SK-N-SH (cell line): Measurements from ENCODE around the gene KBTBD8. TPM values are rescaled to one million over a fixed set of nuclear protein-coding genes. Genes with fewer than 3 reads are reported as not detected.

ENCODE experiments used
- CTCF ChIA-PET: fragments of 300-600, 350-600 bp; formaldehyde crosslinking; extraction: SDS; loops from one replicate; lab custom pipeline; 2021; lab: Yijun Ruan, JAX
- POLR2A ChIA-PET: fragments of 350-600 bp; sonication (Branson Sonifier 250); formaldehyde crosslinking; extraction: SDS; loops from one replicate; lab custom pipeline; 2020; ENCODE audit warnings: antibody characterized with exemption, inconsistent platforms; lab: Yijun Ruan, JAX
- DNase-seq: peaks from one replicate; pipeline ENCODE4 v3.0.0; 2012
- H2AFZ ChIP-seq: fragments of 200-600 bp; sonication (generic); 2 replicates; pipeline ENCODE4 v1.8.1; 2016; ENCODE audit warnings: antibody characterized with exemption, mild to moderate bottlenecking, low read depth
- H3F3A ChIP-seq: fragments of 200-600 bp; sonication (generic); replicated peaks from 2 replicates; pipeline ENCODE3; 2016; ENCODE audit warnings: antibody characterized with exemption, mild to moderate bottlenecking; ENCODE audit not compliant: insufficient read depth
- H3K27ac ChIP-seq, 2 experiments: fragments of 200-500 bp in 1 of 2; fragments of 200-600 bp in 1 of 2; sonication (Bioruptor generic) in 1 of 2; sonication (generic), shearing (Covaris generic) in 1 of 2; 2 replicates each; pipeline versions ENCODE4 v1.5.1 to v1.6.1; 2014 to 2016; ENCODE audit warnings: low read depth in 2 of 2, inconsistent platforms in 1 of 2, low read length in 1 of 2, mild to moderate bottlenecking in 1 of 2, mixed read lengths in 1 of 2
- H3K27me3 ChIP-seq: fragments of 200-600 bp; sonication (generic), shearing (Covaris generic); 2 replicates; pipeline ENCODE4 v1.6.1; 2016; ENCODE audit warnings: mixed run types; ENCODE audit not compliant: insufficient read depth
- H3K36me3 ChIP-seq, 2 experiments: fragments of 200-500 bp in 1 of 2; fragments of 200-600 bp in 1 of 2; sonication (Bioruptor generic) in 1 of 2; sonication (generic) in 1 of 2; replicated peaks in 1 of 2; 2 replicates each; pipeline versions ENCODE3 to v1.5.1; 2014 to 2016; ENCODE audit warnings: low read length in 1 of 2, mild to moderate bottlenecking in 1 of 2; ENCODE audit not compliant: insufficient read depth in 2 of 2, control insufficient read depth in 1 of 2
- H3K4me1 ChIP-seq, 2 experiments: fragments of 200-500 bp in 1 of 2; fragments of 200-600 bp in 1 of 2; sonication (Bioruptor generic) in 1 of 2; sonication (generic), shearing (Covaris generic) in 1 of 2; 2 replicates each; pipeline versions ENCODE4 v1.5.1 to v1.6.1; 2014 to 2016; ENCODE audit warnings: low read depth in 1 of 2, low read length in 1 of 2, mixed run types in 1 of 2; ENCODE audit not compliant: insufficient read depth in 2 of 2, control insufficient read depth in 1 of 2
- H3K4me2 ChIP-seq: fragments of 200-600 bp; sonication (generic), shearing (Covaris generic); 2 replicates; pipeline ENCODE4 v1.6.1; 2017; ENCODE audit warnings: mixed run types
- H3K4me3 ChIP-seq, 2 experiments: fragments of 200-500 bp in 1 of 2; fragments of 200-600 bp in 1 of 2; sonication (Bioruptor generic) in 1 of 2; sonication (generic), shearing (Covaris generic) in 1 of 2; 2 replicates each; pipeline versions ENCODE4 v1.5.1 to v1.8.1; 2014 to 2016; ENCODE audit warnings: low read depth in 2 of 2, inconsistent platforms in 1 of 2, low read length in 1 of 2, mild to moderate bottlenecking in 1 of 2, mixed read lengths in 1 of 2, moderate library complexity in 1 of 2
- H3K79me2 ChIP-seq: fragments of 200-600 bp; sonication (generic); 2 replicates; pipeline ENCODE4 v1.8.1; 2017; ENCODE audit warnings: mild to moderate bottlenecking; ENCODE audit not compliant: insufficient read depth
- H3K9ac ChIP-seq: fragments of 200-600 bp; sonication (generic); 2 replicates; pipeline ENCODE4 v1.6.1; 2017; ENCODE audit warnings: mixed run types
- H3K9me2 ChIP-seq: fragments of 200-600 bp; sonication (generic); 2 replicates; pipeline ENCODE4 v1.6.1; 2017; ENCODE audit warnings: mixed run types
- H3K9me3 ChIP-seq: fragments of 200-600 bp; sonication (generic); 2 replicates; pipeline ENCODE4 v1.6.1; 2017; ENCODE audit warnings: mixed run types, mild to moderate bottlenecking, moderate library complexity
- H4K20me1 ChIP-seq: fragments of 200-600 bp; sonication (generic); 2 replicates; pipeline ENCODE4 v1.6.1; 2017; ENCODE audit warnings: mild to moderate bottlenecking, mixed run types; ENCODE audit not compliant: insufficient read depth
- CHD2 ChIP-seq: fragments of 150-350 bp; IDR thresholded peaks from 2 replicates; pipeline ENCODE4 v1.6.1; 2018; ENCODE audit warnings: low read length; ENCODE audit not compliant: partially characterized antibody
- FOSL2 ChIP-seq: IDR thresholded peaks from 2 replicates; pipeline ENCODE4 v1.4.0; 2012; ENCODE audit warnings: low read depth, mild to moderate bottlenecking, moderate library complexity, borderline replicate concordance
- GABPA ChIP-seq: IDR thresholded peaks from 2 replicates; pipeline ENCODE4 v1.4.0; 2012; ENCODE audit warnings: low read depth, mild to moderate bottlenecking
- GATA2 ChIP-seq: sonication (generic); formaldehyde crosslinking; IDR thresholded peaks from 2 replicates; pipeline ENCODE4 v1.5.0; 2020; ENCODE audit warnings: mild to moderate bottlenecking, missing genetic modification reagents
- MAX ChIP-seq: IDR thresholded peaks from 2 replicates; pipeline ENCODE4 v1.4.0; 2012; ENCODE audit warnings: low read depth
- MXI1 ChIP-seq: IDR thresholded peaks from 2 replicates; pipeline ENCODE4 v1.6.1; 2012; ENCODE audit warnings: mild to moderate bottlenecking, low read depth, low read length, improper control_type of control experiment
- NRF1 ChIP-seq: IDR thresholded peaks from 2 replicates; pipeline ENCODE4 v1.6.1; 2012; ENCODE audit warnings: low read depth, mild to moderate bottlenecking, low read length
- SIN3A ChIP-seq: IDR thresholded peaks from 2 replicates; pipeline ENCODE4 v1.6.1; 2012; ENCODE audit warnings: low read depth, mild to moderate bottlenecking, low read length, moderate library complexity, borderline replicate concordance
- TAF1 ChIP-seq: IDR thresholded peaks from 2 replicates; pipeline ENCODE4 v1.6.1; 2012; ENCODE audit warnings: low read depth, mild to moderate bottlenecking, low read length, moderate library complexity, borderline replicate concordance
- TCF12 ChIP-seq: IDR thresholded peaks from 2 replicates; pipeline ENCODE4 v1.4.0; 2012
- YY1 ChIP-seq: IDR thresholded peaks from 2 replicates; pipeline ENCODE4 v1.4.0; 2012; ENCODE audit warnings: low read depth, mild to moderate bottlenecking
- WGBS: methylation state at CpG from one replicate; pipeline ENCODE4 v1.1.6; 2017; ENCODE audit warnings: low lambda C conversion rate; 5-methylcytosine and 5-hydroxymethylcytosine counted together
- polyA plus RNA-seq, 3 experiments: library from polyadenylated mRNA; depleted of rRNA; stranded (reverse); fragments of >200 nt; gene quantifications; 2 replicates each; pipeline ENCODE4 v1.2.3, GENCODE V29; 2012
- TF ChIP-seq, protein P1 (sequence below): IDR thresholded peaks from 2 replicates; pipeline ENCODE4 v1.4.0; 2012; ENCODE audit warnings: low read depth, borderline replicate concordance
- TF ChIP-seq, protein P2 (sequence below): IDR thresholded peaks from 2 replicates; pipeline ENCODE4; 2012

KBTBD8 gene
- polyA plus RNA-seq, 1 of the 3 experiments (the other 2 are of a cell fraction), result 0.36 TPM

GRCh38 chr3:66986406-66986805 lies 11.7 kb upstream of the KBTBD8 start:
- WGBS, result 66% methylated on average over 5 of the region's 5 CpGs

GRCh38 chr3:66989241-66989640 lies 8.9 kb upstream of the KBTBD8 start:
- Histone ChIP-seq H3K79me2 (no peaks in the 10 kb centered on the region), H2AFZ (no peak overlapping the region), H3K4me1 (no peaks in the 10 kb centered on the region), H3K4me3 (no peak overlapping the region), H3K4me2 (no peak overlapping the region), H3K9ac (no peak overlapping the region), H3K36me3 (no peaks in the 10 kb centered on the region), H3F3A (no peaks in the 10 kb centered on the region), H3K27ac (no peak overlapping the region), H4K20me1 (no peaks in the 10 kb centered on the region), H3K9me2 (no peaks in the 10 kb centered on the region), H3K27me3 (no peaks in the 10 kb centered on the region), H3K9me3 (no peaks in the 10 kb centered on the region)
- DNase-seq, result no peak
- TF ChIP-seq TAF1, result no peak
- ChIA-PET POLR2A (no interaction called here), CTCF (interaction anchor here (0.7 to 3.1 kb wide), 2 partner anchors 18 to 51 kb away, joined by 4 to 24 read pairs; no protein-coding TSS in a partner anchor)
- 46% methylated on average over 6 of the region's 6 CpGs for WGBS

More at GRCh38 chr3:66986406-66986805, 11.7 kb upstream of the KBTBD8 start:
- H3K27ac ChIP-seq, result no peak overlapping the region
- H4K20me1 ChIP-seq, result no peaks in the 10 kb centered on the region
- H3K4me2 ChIP-seq, result no peak overlapping the region
- CTCF ChIA-PET, result no interaction called here
- no peaks in the 10 kb centered on the region for H3F3A ChIP-seq
- no peaks in the 10 kb centered on the region for H3K4me1 ChIP-seq
- H3K9ac ChIP-seq, result no peak overlapping the region
- no peaks in the 10 kb centered on the region for H3K9me3 ChIP-seq
- POLR2A ChIA-PET, result no interaction called here
- H3K79me2 ChIP-seq, result no peaks in the 10 kb centered on the region
- H3K9me2 ChIP-seq, result no peaks in the 10 kb centered on the region
- no peaks in the 10 kb centered on the region for H3K36me3 ChIP-seq
- no peak overlapping the region for H3K4me3 ChIP-seq
- no peak for DNase-seq
- H2AFZ ChIP-seq, result no peak overlapping the region
- H3K27me3 ChIP-seq, result no peaks in the 10 kb centered on the region
- TF ChIP-seq MXI1, result no peak
- TF ChIP-seq MAX, result no peak
- TF ChIP-seq FOSL2, result no peak
- TF ChIP-seq GABPA, result no peak
- TF ChIP-seq GATA2 (CRISPR knock-in tag), result no peak
- no peak for TF ChIP-seq SIN3A
- TF ChIP-seq NRF1, result no peak
- no peak for TF ChIP-seq TCF12
- no peak for TF ChIP-seq CHD2
- TF ChIP-seq, protein P1, sequence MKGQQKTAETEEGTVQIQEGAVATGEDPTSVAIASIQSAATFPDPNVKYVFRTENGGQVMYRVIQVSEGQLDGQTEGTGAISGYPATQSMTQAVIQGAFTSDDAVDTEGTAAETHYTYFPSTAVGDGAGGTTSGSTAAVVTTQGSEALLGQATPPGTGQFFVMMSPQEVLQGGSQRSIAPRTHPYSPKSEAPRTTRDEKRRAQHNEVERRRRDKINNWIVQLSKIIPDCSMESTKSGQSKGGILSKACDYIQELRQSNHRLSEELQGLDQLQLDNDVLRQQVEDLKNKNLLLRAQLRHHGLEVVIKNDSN, result no peak
- TF ChIP-seq, protein P2, sequence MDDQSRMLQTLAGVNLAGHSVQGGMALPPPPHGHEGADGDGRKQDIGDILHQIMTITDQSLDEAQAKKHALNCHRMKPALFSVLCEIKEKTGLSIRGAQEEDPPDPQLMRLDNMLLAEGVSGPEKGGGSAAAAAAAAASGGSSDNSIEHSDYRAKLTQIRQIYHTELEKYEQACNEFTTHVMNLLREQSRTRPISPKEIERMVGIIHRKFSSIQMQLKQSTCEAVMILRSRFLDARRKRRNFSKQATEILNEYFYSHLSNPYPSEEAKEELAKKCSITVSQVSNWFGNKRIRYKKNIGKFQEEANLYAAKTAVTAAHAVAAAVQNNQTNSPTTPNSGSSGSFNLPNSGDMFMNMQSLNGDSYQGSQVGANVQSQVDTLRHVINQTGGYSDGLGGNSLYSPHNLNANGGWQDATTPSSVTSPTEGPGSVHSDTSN, result no peak
- no peak for TF ChIP-seq YY1
